Measurements from ENCODE around the gene GRIN2B. TPM values are rescaled to one million over a fixed set of nuclear protein-coding genes. Genes with fewer than 3 reads are reported as not detected.

The GRIN2B gene
- total RNA-seq, 1 donor from 2014 or later, result 0.49 TPM

GRCh38 chr12:13959131-13959723, 22.2 kb downstream of the GRIN2B start:
- no peak overlapping the region for H3K27ac ChIP-seq
- no peaks in the 10 kb centered on the region for H3K9me3 ChIP-seq
- no peaks in the 10 kb centered on the region for H3K4me1 ChIP-seq
- DNase-seq (ENCODE audit: extremely low spot score in 2 of 2), result no peak
- H3K36me3 ChIP-seq, result no peaks in the 10 kb centered on the region
- intact Hi-C loops (cut with DNase I), result no loop called here
- H3K4me3 ChIP-seq, result no peak overlapping the region
- TF ChIP-seq POLR2A (IDR thresholded peaks at IDR 0.05) (no peak), POLR2AphosphoS5 (IDR thresholded peaks at IDR 0.05; ENCODE audit: insufficient read depth in 1 of 2, low read depth in 1 of 2) (no peak), CTCF (IDR thresholded peaks at IDR 0.05) (no peak)
- H3K27me3 ChIP-seq, result no peaks in the 10 kb centered on the region

- Histone ChIP-seq H3K27ac (no peak overlapping the region), H3K27me3 (no peaks in the 10 kb centered on the region), H3K9me3 (no peaks in the 10 kb centered on the region), H3K4me1 (no peaks in the 10 kb centered on the region), H3K4me3 (no peak overlapping the region), H3K36me3 (no peaks in the 10 kb centered on the region)
- intact Hi-C loops (cut with DNase I), result no loop called here
- TF ChIP-seq POLR2AphosphoS5 (IDR thresholded peaks at IDR 0.05; ENCODE audit: insufficient read depth in 1 of 2, low read depth in 1 of 2) (no peak), CTCF (IDR thresholded peaks at IDR 0.05) (no peak), POLR2A (IDR thresholded peaks at IDR 0.05) (no peak)
- DNase-seq (ENCODE audit: extremely low spot score in 2 of 2), result no peak
These were observed 23.8 kb downstream of the GRIN2B start for GRCh38 chr12:13957576-13957975.

DNA sequence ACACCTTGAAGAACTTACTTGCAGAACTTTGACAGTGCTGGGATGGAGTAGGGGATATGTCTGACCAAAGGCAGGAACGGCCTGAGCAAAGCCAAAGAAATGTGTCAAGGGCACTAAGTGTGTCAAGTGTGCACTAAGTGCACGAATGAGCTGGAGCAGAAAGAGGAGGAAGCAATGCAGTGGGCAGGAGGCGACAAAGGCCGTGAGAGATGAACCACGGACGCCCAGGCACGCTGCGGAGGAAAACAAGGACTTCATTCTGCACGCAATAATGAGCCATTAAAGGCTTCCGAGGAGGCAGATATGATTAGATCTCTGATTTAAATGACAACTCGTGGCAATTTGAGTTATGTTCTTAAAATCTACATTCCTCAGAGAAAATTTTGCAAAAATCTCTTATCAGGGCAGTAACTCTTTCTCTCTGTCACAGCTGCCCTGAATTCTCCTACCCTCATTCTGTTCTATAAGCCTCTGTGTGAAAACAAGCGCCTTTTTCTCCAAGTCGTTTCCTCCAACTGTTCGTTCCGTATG, 25.3 kb downstream of the GRIN2B start:
- intact Hi-C loops (cut with DNase I), result no loop called here
- no peak overlapping the region for H3K27ac ChIP-seq
- no peaks in the 10 kb centered on the region for H3K9me3 ChIP-seq
- no peaks in the 10 kb centered on the region for H3K36me3 ChIP-seq
- DNase-seq (ENCODE audit: extremely low spot score in 2 of 2), result no peak
- H3K4me1 ChIP-seq, result no peaks in the 10 kb centered on the region
- H3K27me3 ChIP-seq, result no peaks in the 10 kb centered on the region
- no peak overlapping the region for H3K4me3 ChIP-seq
- TF ChIP-seq CTCF (IDR thresholded peaks at IDR 0.05), result no peak
- TF ChIP-seq POLR2AphosphoS5 (IDR thresholded peaks at IDR 0.05; ENCODE audit: insufficient read depth in 1 of 2, low read depth in 1 of 2), result no peak
- no peak for TF ChIP-seq POLR2A (IDR thresholded peaks at IDR 0.05)

DNA sequence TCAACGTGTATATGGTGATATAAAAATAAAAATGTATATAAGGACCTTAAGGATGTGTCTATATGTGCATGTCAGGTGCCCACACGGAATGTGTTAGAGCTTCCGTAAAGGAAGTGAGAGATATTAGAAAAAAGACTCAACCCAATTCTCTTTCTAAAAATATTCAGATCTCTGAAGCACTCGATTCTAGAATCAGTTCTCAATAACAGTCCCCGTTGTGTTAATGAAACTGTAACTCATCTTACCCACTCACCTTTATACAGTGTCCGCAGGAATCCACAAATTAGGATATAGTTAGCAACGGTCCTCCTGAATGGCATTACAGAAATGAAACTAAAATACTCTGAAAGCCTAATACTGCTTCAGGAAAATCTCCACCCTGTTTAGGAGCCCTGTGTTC, 29.3 kb downstream of the GRIN2B start:
- DNase-seq (ENCODE audit: extremely low spot score in 2 of 2), result no peak
- Histone ChIP-seq H3K4me3 (no peak overlapping the region), H3K36me3 (no peaks in the 10 kb centered on the region), H3K27ac (no peak overlapping the region), H3K9me3 (no peaks in the 10 kb centered on the region), H3K4me1 (no peaks in the 10 kb centered on the region), H3K27me3 (no peaks in the 10 kb centered on the region)
- intact Hi-C loops (cut with DNase I), result no loop called here
- TF ChIP-seq POLR2A (IDR thresholded peaks at IDR 0.05) (no peak), POLR2AphosphoS5 (IDR thresholded peaks at IDR 0.05; ENCODE audit: insufficient read depth in 1 of 2, low read depth in 1 of 2) (no peak), CTCF (IDR thresholded peaks at IDR 0.05) (no peak)

DNA sequence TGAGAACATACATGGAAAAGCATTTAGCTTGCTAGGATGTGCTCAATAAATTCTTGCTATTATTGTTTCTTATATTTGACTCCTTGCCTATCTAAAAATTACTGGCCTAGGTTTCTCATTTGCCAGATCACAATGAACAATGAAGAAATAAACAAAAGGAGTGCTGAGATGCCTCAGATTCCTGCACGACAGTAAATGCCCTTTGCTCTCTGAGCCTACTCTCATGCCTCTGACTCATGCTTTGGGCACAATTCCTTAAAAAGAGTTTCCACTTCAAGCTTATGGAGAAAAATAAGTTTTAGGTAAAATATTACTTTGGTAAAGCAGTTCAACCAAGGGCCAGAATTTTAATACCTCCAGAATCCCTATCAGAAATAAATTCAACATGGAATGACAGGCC, 30.9 kb downstream of the GRIN2B start:
- no peak overlapping the region for H3K27ac ChIP-seq
- no peaks in the 10 kb centered on the region for H3K36me3 ChIP-seq
- TF ChIP-seq CTCF (IDR thresholded peaks at IDR 0.05) (no peak), POLR2A (IDR thresholded peaks at IDR 0.05) (no peak), POLR2AphosphoS5 (IDR thresholded peaks at IDR 0.05; ENCODE audit: insufficient read depth in 1 of 2, low read depth in 1 of 2) (no peak)
- H3K4me1 ChIP-seq, result no peaks in the 10 kb centered on the region
- no peak overlapping the region for H3K4me3 ChIP-seq
- DNase-seq (ENCODE audit: extremely low spot score in 2 of 2), result no peak
- intact Hi-C loops (cut with DNase I), result no loop called here
- no peaks in the 10 kb centered on the region for H3K27me3 ChIP-seq
- H3K9me3 ChIP-seq, result no peaks in the 10 kb centered on the region
